ENCODE results near the gene NAA15. TPM values are rescaled to one million over a fixed set of nuclear protein-coding genes. Genes with fewer than 3 reads are reported as not detected.

NAA15 gene
- total RNA-seq, 1 experiment from 2014 or later: 98.9 TPM

- peak overlapping the region; percentile 99 for H3K4me3 Mint-ChIP-seq
These were observed 1.8 kb upstream of the NAA15 start for GRCh38 chr4:139299536-139299935.

More at GRCh38 chr4:139299536-139299935, 1.8 kb upstream of the NAA15 start:
- DNase-seq (ENCODE audit: low spot score) (no peak), ATAC-seq (no peak)
- ChIA-PET POLR2A (interaction anchor here (3.5 kb wide), 1 partner anchor 121 kb away, joined by 59 read pairs; the partner anchor contains the start of gene ELF2), CTCF (interaction anchor here (2.1 to 2.3 kb wide), 2 partner anchors 122 to 269 kb away, joined by 9 to 11 read pairs; partner anchors contain the start of gene ELF2)
- H3K4me1 Mint-ChIP-seq: peaks cover 38% of the 10 kb centered on the region
- H3K9me3 Mint-ChIP-seq: peaks cover 4% of the 10 kb centered on the region; the same call in 1 of the 2 replicates
- 0 out of 2 replicates have a peak overlapping the region, but pooled peaks have one; percentile 59 for H3K27ac Mint-ChIP-seq
- peaks cover 28% of the 10 kb centered on the region for H3K36me3 Mint-ChIP-seq
- H3K27me3 Mint-ChIP-seq (ENCODE audit: low read depth): peaks cover 2% of the 10 kb centered on the region; the same call in 1 of the 2 replicates
- TF ChIP-seq, protein P1, sequence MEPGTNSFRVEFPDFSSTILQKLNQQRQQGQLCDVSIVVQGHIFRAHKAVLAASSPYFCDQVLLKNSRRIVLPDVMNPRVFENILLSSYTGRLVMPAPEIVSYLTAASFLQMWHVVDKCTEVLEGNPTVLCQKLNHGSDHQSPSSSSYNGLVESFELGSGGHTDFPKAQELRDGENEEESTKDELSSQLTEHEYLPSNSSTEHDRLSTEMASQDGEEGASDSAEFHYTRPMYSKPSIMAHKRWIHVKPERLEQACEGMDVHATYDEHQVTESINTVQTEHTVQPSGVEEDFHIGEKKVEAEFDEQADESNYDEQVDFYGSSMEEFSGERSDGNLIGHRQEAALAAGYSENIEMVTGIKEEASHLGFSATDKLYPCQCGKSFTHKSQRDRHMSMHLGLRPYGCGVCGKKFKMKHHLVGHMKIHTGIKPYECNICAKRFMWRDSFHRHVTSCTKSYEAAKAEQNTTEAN (CRISPR knock-in tag; IDR thresholded peaks at IDR 0.05): no peak
- no peak for TF ChIP-seq ZBTB21 (CRISPR knock-in tag; IDR thresholded peaks at IDR 0.05; ENCODE audit: borderline replicate concordance)
- TF ChIP-seq ZNF121 (CRISPR knock-in tag; IDR thresholded peaks at IDR 0.05): no peak
- TF ChIP-seq TCF7 (CRISPR knock-in tag; IDR thresholded peaks at IDR 0.05; ENCODE audit: low read depth): no peak
- TF ChIP-seq EMX1 (CRISPR knock-in tag; IDR thresholded peaks at IDR 0.05): no peak
- TF ChIP-seq, protein P2, sequence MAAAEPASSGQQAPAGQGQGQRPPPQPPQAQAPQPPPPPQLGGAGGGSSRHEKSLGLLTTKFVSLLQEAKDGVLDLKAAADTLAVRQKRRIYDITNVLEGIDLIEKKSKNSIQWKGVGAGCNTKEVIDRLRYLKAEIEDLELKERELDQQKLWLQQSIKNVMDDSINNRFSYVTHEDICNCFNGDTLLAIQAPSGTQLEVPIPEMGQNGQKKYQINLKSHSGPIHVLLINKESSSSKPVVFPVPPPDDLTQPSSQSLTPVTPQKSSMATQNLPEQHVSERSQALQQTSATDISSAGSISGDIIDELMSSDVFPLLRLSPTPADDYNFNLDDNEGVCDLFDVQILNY (CRISPR knock-in tag; IDR thresholded peaks at IDR 0.05): no peak
- no peak for TF ChIP-seq ZNF512 (CRISPR knock-in tag; IDR thresholded peaks at IDR 0.05; ENCODE audit: borderline replicate concordance)
- no peak for TF ChIP-seq GRHL2 (CRISPR knock-in tag; IDR thresholded peaks at IDR 0.05; ENCODE audit: insufficient replicate concordance, severe bottlenecking)
- TF ChIP-seq FOXP1 (CRISPR knock-in tag; IDR thresholded peaks at IDR 0.05; ENCODE audit: borderline replicate concordance): no peak
- TF ChIP-seq, protein P3, sequence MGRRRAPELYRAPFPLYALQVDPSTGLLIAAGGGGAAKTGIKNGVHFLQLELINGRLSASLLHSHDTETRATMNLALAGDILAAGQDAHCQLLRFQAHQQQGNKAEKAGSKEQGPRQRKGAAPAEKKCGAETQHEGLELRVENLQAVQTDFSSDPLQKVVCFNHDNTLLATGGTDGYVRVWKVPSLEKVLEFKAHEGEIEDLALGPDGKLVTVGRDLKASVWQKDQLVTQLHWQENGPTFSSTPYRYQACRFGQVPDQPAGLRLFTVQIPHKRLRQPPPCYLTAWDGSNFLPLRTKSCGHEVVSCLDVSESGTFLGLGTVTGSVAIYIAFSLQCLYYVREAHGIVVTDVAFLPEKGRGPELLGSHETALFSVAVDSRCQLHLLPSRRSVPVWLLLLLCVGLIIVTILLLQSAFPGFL (CRISPR knock-in tag; IDR thresholded peaks at IDR 0.05; ENCODE audit: borderline replicate concordance): no peak
- no peak for TF ChIP-seq ZNF263 (CRISPR knock-in tag; IDR thresholded peaks at IDR 0.05; ENCODE audit: low read depth)
- no peak for TF ChIP-seq ERG (CRISPR knock-in tag; IDR thresholded peaks at IDR 0.05)
- TF ChIP-seq TEAD4 (CRISPR knock-in tag; IDR thresholded peaks at IDR 0.05): no peak
- no peak for TF ChIP-seq ATF1 (CRISPR knock-in tag; IDR thresholded peaks at IDR 0.05)
- TF ChIP-seq AR (CRISPR knock-in tag; IDR thresholded peaks at IDR 0.05): no peak
- TF ChIP-seq ZNF671 (CRISPR knock-in tag; IDR thresholded peaks at IDR 0.05): no peak
- no peak for TF ChIP-seq MYBL2 (CRISPR knock-in tag; IDR thresholded peaks at IDR 0.05)
- TF ChIP-seq JUN (CRISPR knock-in tag; IDR thresholded peaks at IDR 0.05): no peak
